Transverse colon (tissue), 4 donors: Measurements from ENCODE around the gene CLEC2B. TPM values are rescaled to one million over a fixed set of nuclear protein-coding genes. Genes with fewer than 3 reads are reported as not detected.

Source experiments
- DNase-seq: peaks from one replicate; pipeline ENCODE4 v3.0.0-alpha.2; 2019
- H3K27ac ChIP-seq, 4 donors: fragments of 200-600 bp; sonication (generic); 2 replicates each; pipeline ENCODE4 v1.5.1; 2016 to 2018; ENCODE audit warnings: inconsistent platforms in 4 of 4
- H3K27me3 ChIP-seq: fragments of 200-600 bp; sonication (generic); 2 replicates; pipeline ENCODE4 v1.5.1; 2017; ENCODE audit warnings: inconsistent platforms
- H3K36me3 ChIP-seq, 4 donors: fragments of 200-600 bp; sonication (generic); 2 replicates each; pipeline ENCODE4 v1.5.1; 2017 to 2019; ENCODE audit warnings: inconsistent platforms in 4 of 4
- H3K4me1 ChIP-seq, 4 donors: fragments of 200-600 bp; sonication (generic); 2 replicates each; pipeline ENCODE4 v1.5.1; 2017 to 2020; ENCODE audit warnings: inconsistent platforms in 4 of 4
- H3K4me3 ChIP-seq, 4 donors: fragments of 200-600 bp; sonication (generic); 1 replicate in 1 of 4; 2 replicates in 3 of 4; pipeline versions ENCODE4 v1.5.1 to v1.6.1; 2017 to 2019; ENCODE audit warnings: inconsistent platforms in 4 of 4
- H3K9me3 ChIP-seq, 2 donors: fragments of 200-600 bp; sonication (generic); 2 replicates each; pipeline ENCODE4 v1.5.1; 2017 to 2019; ENCODE audit warnings: inconsistent platforms in 2 of 2
- EP300 ChIP-seq: sonication (generic); formaldehyde crosslinking; IDR thresholded peaks from one replicate; pipeline ENCODE4 v1.6.1; 2017; ENCODE audit warnings: antibody characterized with exemption, low read depth
- POLR2A ChIP-seq: fragments of 450-650 bp; IDR thresholded peaks from one replicate; pipeline ENCODE4 v1.6.1; 2016; ENCODE audit warnings: antibody characterized with exemption, mild to moderate bottlenecking, moderate library complexity
- POLR2AphosphoS5 ChIP-seq, 3 donors: sonication (generic); formaldehyde crosslinking; IDR thresholded peaks; one replicate each; pipeline ENCODE4 v1.6.1; 2016; ENCODE audit warnings: antibody characterized with exemption in 3 of 3
- WGBS, 2 donors: methylation state at CpG; one replicate each; pipeline ENCODE4 v1.1.5; 2018; ENCODE audit warnings: low coverage in 1 of 2; 5-methylcytosine and 5-hydroxymethylcytosine counted together
- in situ Hi-C, 4 donors: fragments of 200-750 bp; cut with MboI; loops; one replicate each; pipeline versions ENCODE4 v1.15.0 to v1.15.1; 2017; ENCODE audit warnings: low sequenced_read_pairs in 3 of 4, low pct_ligation_motif_present in 1 of 4, low pct_unique_long_range_greater_than_20kb in 1 of 4
- intact Hi-C: fragments of 100-400 bp; cut with DNase I; formaldehyde crosslinking; loops from one replicate; pipeline ENCODE4 v1.15.1; 2023; ENCODE audit warnings: low total_unique reads
- total RNA-seq, 4 donors: library from RNA; depleted of rRNA; stranded (reverse); fragments of >200 nt; gene quantifications; one replicate each; pipeline ENCODE4 v1.1.0, GENCODE V29; 2016
- TF ChIP-seq, protein P1 (sequence below), 5 experiments: fragments of 200-600 bp in 3 of 5; fragments of 450-650 bp in 2 of 5; sonication (generic) in 3 of 5; IDR thresholded peaks; 1 replicate in 2 of 5; 2 replicates in 3 of 5; pipeline ENCODE4 v1.5.1; 2016 to 2017; ENCODE audit warnings: antibody characterized with exemption in 5 of 5, inconsistent platforms in 3 of 5, mild to moderate bottlenecking in 2 of 5, moderate library complexity in 1 of 5

Gene CLEC2B
- total RNA-seq, 4 donors from 2014 or later: 4.8 to 11.7 TPM; not detected in 2

GRCh38 chr12:9868951-9869306 lies 225 bp downstream of the CLEC2B start:
- in situ Hi-C loops: no loop called here
- H3K4me1 ChIP-seq: peaks cover 0 to 8% (median 0%) of the 10 kb centered on the region in 4 donors
- peak overlapping the region; percentile 65 to 85 (median 82) for H3K27ac ChIP-seq
- H3K27me3 ChIP-seq: no peaks in the 10 kb centered on the region
- peak overlapping the region in 3 of 4 donors; percentile 31 to 50 (median 44) for H3K4me3 ChIP-seq
- 39 to 41% methylated on average over 4 of the region's 4 CpGs for WGBS, 2 donors
- H3K36me3 ChIP-seq: no peaks in the 10 kb centered on the region
- intact Hi-C loops: no loop called here
- TF ChIP-seq EP300 (no peak), POLR2A (no peak), POLR2AphosphoS5 (IDR thresholded peaks at IDR 0.05) (no peak)
- TF ChIP-seq, protein P1, sequence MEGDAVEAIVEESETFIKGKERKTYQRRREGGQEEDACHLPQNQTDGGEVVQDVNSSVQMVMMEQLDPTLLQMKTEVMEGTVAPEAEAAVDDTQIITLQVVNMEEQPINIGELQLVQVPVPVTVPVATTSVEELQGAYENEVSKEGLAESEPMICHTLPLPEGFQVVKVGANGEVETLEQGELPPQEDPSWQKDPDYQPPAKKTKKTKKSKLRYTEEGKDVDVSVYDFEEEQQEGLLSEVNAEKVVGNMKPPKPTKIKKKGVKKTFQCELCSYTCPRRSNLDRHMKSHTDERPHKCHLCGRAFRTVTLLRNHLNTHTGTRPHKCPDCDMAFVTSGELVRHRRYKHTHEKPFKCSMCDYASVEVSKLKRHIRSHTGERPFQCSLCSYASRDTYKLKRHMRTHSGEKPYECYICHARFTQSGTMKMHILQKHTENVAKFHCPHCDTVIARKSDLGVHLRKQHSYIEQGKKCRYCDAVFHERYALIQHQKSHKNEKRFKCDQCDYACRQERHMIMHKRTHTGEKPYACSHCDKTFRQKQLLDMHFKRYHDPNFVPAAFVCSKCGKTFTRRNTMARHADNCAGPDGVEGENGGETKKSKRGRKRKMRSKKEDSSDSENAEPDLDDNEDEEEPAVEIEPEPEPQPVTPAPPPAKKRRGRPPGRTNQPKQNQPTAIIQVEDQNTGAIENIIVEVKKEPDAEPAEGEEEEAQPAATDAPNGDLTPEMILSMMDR (IDR thresholded peaks at IDR 0.05): no peak
- no peak for DNase-seq
- no peaks in the 10 kb centered on the region for H3K9me3 ChIP-seq

DNA sequence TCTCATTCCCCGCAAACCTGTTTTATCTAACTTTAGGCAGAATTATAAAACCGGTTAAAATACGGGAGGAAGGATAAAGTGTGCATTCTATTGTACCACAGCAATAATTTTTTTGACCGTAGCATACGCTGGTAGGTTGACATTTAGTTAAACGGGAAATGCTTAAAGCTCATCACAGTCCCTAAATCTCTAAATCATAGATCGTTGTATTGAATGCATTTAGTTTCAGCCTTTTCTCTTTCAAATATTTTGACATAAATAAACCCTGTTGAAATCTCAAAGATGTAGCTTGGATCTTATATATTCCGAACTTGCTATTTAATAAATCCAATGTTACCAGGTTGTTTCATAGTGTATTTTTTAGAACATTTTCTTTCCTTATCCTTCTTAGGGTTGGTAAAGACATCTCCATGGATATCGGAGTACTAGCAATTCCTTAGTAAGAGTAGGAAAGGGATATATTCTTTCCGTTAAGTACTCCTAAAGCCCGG lies 798 bp downstream of the CLEC2B start:
- Histone ChIP-seq H3K27me3 (no peaks in the 10 kb centered on the region), H3K4me3 (peak overlapping the region in 3 of 4 donors; percentile 31 to 50 (median 44)), H3K9me3 (peaks cover 0 to 4% of the 10 kb centered on the region in 2 donors), H3K4me1 (peaks cover 0 to 8% (median 0%) of the 10 kb centered on the region in 4 donors), H3K27ac (peak overlapping the region; percentile 65 to 85 (median 82)), H3K36me3 (no peaks in the 10 kb centered on the region)
- intact Hi-C loops (no loop called here), in situ Hi-C loops (no loop called here)
- no peak for TF ChIP-seq POLR2AphosphoS5 (IDR thresholded peaks at IDR 0.05)
- TF ChIP-seq, protein P1 (IDR thresholded peaks at IDR 0.05): no peak
- TF ChIP-seq EP300: no peak
- TF ChIP-seq POLR2A: no peak
- 53 to 63% methylated on average over 11 of the region's 11 CpGs for WGBS, 2 donors
- no peak for DNase-seq

GRCh38 chr12:9867531-9867930 lies 1.6 kb downstream of the CLEC2B start:
- H3K9me3 ChIP-seq: peaks cover 0 to 4% of the 10 kb centered on the region in 2 donors
- no peaks in the 10 kb centered on the region for H3K27me3 ChIP-seq
- no peaks in the 10 kb centered on the region for H3K36me3 ChIP-seq
- H3K27ac ChIP-seq: peak overlapping the region; percentile 21 to 85 (median 65)
- H3K4me3 ChIP-seq: peak overlapping the region in 3 of 4 donors; percentile 3 to 50 (median 44)
- no peak for DNase-seq
- intact Hi-C loops: no loop called here
- TF ChIP-seq POLR2AphosphoS5 (IDR thresholded peaks at IDR 0.05) (no peak), POLR2A (no peak), EP300 (no peak)
- H3K4me1 ChIP-seq: peaks cover 0 to 8% (median 0%) of the 10 kb centered on the region in 4 donors
- 38 to 49% methylated on average over 4 of the region's 4 CpGs for WGBS, 2 donors
- in situ Hi-C loops: no loop called here

- TF ChIP-seq, protein P1 (IDR thresholded peaks at IDR 0.05): no peak
- TF ChIP-seq POLR2AphosphoS5 (IDR thresholded peaks at IDR 0.05) (no peak), EP300 (no peak), POLR2A (no peak)
- peak overlapping the region in 3 of 4 donors; percentile 0 to 50 (median 3) for H3K4me3 ChIP-seq
- H3K27me3 ChIP-seq: no peaks in the 10 kb centered on the region
- DNase-seq: no peak
- no peaks in the 10 kb centered on the region for H3K36me3 ChIP-seq
- H3K4me1 ChIP-seq: peaks cover 0 to 8% (median 0%) of the 10 kb centered on the region in 4 donors
- peaks cover 0 to 4% of the 10 kb centered on the region in 2 donors for H3K9me3 ChIP-seq
- 38 to 59% methylated on average over 1 to 4 of the region's 4 CpGs for WGBS, 2 donors
- intact Hi-C loops: no loop called here
- in situ Hi-C loops: no loop called here
- peak overlapping the region; percentile 21 to 85 (median 65) for H3K27ac ChIP-seq
Observed at GRCh38 chr12:9866860-9867269, 2.3 kb downstream of the CLEC2B start.
